Middle frontal gyrus (tissue), 1 donor: Measurements from ENCODE around the gene HES5.

Experiments used
- DNase-seq: peaks from one replicate; pipeline ENCODE4 v3.0.0-alpha.2; 2015; ENCODE audit warnings: low spot score; ENCODE audit errors: extremely low spot score

The HES5 gene

DNA sequence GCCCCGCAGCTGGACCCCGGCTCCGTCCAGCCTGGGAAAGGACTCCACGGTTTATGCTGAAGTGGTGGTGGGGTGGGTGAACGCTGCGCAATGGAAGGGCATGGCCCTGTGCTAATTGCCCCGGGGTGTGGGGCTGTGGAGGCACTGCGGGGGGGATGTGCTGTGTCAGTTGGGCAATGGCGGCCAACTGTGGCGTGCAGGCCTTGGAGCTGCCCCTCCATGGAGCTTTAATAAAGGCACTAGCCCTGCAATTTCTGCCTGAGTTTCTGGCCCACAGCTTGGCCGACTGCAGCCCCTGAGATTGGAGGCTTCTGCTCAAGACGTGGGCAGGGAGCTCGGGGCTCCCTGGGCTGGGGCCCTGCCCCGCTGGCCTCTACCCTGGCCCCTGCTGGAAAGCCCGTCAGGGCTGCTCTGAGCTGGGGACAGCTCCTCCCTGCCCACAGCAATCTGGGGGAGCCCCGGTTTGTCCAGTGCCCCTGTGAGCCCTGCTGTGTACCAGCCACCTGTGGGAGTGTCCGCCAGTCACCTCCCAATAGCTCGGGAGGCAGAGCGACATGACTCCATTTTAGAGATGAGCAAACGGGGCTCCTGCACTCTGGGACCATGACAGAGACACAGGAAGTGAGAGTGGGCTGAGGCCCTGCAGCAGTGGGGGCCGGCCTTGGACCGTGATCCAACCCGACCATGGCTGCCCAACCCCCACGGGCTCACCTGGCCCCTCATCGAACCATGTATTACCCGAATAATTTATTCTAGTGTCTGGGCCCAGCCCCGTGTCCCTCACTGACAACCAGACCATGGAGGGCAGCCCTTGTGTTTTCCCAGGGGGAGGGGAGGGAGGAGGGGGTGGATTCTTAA is 17.4 kb upstream of the HES5 start:
- no peak for DNase-seq

DNA sequence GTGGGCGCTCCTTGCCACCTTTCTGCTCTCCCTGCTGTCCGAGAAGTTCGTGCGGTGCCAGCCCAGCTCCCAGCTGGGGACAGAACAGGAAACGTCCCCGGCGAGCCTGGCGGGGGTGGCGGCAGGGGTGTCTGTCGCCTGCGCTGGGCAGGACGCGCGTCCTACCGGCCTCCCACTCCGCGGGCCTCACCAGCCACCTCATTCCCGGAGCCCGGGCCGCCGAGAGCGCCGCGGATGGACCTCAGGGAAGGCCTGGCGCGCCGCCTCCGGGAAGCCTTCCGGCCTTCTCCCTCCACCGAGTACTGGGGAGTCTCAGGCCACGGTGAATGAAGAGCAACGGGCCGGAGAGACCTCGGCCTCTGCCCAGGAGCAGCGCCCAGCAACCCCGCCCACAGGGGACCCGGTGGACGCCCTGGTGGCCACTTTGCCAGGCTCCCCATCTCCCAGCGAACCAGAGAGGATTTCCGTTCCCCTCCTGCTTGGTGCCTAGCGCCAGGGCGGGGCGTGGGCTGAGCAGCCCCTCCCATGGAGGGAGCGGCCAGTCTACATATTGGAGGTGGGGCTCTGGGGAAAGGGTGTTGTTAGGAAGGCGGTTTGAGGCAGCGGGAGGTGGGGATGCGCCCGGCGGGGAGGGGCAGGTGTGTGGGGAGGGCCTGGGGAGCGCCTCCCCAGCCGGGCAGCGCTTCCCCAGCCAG is 16.6 kb upstream of the HES5 start:
- no peak for DNase-seq

DNA sequence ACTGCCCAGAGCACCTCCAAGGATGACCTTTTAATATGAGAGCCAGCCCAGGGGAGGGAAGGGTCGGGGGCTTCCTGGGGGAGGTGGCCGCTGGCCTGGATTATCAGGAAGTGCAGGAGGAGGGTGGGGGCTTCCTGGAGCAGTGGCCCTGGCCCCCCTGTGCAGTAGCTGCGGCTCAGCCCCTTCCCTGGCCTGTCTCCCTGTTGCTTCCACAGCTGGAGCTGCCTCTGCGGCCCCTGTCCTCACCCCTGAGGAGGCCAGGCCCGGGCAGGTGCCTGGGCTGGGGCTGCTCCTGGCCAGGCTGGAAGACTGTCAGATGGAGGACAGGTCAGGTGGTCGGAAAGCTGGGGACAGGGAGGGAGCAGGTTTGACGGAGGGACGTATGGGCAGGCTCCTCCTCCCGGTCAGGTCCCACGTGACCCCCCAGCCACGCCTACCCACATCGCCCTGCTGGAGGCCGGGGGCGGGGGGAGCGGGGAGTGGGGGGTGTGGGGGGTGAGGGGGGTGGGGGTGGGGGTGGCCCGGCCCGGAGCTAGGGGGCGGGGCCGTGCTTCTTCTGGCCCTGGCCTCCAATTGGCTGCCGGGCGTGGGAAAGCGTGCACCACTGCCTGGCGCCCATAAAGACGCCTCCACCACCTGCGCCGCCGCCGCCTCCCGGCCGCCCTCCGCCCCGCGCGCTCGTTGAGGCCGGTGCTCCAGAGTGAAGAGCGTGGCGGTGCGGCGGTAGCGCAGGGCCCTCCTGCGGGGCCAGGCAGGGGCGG is 15.9 kb upstream of the HES5 start:
- no peak for DNase-seq

DNA sequence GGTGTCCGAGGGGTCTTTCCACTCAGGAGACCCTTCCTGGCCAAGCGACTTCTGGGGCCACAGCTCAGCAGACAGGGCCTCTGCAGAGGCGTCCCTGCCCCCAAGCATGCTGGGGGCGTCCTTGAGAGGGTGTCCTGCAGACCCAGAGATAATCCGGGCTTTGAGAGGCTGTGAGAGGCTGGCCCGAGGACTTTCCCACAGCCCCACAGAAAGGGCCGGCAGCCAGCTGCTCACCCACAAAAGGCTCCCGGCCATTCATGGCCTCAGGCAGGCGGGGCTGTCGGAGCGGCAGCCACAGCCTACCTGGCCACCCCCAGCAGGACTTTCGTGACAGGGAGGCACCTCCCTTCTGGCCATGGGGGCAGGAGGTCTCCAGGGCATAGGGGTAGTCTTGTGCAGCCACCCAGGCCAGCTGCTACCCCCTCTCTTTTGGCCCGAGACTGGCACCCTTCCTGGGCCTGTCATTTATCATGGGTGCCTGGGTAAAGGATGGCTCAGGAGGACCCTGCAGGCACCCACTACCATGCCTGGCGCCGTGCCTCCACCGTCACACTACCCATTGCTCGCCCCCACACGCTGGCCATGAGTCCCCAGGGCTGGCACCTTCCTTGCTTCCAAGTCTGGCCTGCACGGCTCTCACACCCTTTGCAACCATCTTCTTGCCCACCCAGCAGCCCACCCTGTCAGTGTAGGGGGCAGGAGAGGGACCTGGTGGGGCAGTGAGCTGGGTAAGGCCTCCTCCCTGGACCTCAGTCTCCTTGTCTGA is 15.0 kb upstream of the HES5 start:
- no peak for DNase-seq

DNA sequence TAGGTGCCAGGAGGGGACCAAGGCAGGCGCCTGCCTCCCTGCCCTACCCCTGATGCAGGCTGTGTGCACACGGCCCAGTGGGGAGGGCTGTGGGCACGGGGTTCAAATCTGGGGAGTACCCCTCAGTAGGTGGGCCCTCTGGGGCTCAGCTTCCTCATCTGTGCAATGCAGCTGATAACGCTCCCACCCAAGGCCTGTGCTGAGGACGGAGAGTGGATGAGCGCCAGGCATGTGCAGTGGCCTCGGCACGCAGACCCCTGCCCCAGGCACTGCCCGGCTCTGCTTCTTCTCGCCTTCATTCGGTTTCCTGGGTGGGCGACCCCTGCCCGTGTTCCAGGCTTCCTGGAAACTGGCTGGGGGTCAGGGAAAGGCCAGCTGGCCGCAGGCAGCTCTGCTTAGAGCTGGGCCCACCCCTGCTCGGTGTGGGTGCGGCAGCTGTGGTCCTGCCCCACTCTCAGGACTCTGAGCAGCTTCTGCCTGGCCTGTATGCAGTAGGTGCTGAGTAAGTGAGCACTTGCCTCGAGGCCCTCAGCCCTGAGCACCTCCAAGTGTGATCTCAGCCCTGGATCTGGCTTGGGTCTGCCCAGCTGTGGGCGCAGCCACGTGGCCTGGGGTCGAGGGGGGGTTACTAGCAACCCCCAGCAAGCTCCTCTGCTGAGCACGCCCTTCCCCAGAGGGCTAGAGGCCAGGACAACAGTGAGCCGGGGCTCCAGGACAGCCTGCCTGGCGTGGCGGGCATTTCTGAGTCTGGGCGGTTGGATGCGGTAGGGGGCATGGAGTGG is 14.2 kb upstream of the HES5 start:
- no peak for DNase-seq

DNA sequence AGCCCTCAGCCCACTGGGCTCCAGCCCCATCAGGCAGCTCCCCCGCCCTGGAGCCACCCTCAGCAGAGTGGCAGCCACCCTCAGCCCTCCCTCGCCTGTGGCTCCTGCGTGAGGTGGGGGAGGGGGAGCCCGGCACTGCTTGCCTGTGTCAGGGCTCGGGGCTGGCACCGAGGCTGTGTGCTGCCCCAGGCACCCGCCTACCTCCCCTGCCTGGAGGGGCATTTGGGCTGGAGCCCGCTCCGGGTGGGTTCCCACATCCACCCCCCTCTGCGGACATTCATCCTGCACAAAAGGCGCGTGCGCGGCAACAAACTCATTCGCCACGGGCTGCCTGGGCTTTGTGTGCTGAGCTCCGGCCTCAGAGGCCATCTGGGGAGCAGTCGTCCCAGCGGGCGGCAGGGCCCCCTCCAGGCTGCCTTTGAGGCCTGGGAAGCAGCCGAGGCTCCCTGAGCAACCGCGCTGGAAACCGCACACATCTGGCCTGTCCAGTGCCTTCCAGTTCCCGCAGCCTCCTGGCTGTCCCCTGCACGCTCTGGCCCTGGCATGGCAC is 13.6 kb upstream of the HES5 start:
- DNase-seq = no peak

DNA sequence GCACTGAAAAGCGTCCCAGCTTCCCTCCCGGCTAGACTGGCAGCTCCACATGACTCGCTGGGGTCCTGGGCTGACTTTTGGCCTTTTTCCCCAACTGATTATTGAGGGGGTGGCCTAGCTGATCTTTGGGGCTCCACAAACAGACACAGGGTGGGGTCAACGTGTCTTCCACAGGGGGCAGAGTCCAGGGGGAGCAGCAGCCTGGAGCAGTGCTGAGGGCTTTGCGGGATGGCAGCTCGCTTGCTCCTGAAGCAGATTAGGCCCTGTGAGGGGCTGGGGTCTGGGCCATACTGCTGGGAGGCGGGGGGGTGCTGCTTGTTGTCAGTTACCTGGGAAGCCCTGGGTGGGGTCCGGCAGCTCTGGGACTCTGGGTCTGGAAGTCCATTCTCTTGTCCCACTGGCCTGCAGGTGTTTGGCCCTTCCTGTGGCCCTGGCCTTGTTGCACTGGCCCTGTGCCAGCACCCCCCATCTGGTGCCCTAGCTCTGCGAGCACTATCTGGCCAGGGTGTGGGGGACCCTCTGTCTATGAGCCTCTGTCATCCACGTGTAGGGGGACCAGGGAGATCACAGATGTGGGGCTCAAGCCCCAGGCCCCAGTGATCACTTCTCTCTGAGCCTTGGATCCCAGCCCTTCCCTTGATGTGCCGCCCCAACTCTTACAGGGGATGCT is 12.3 kb upstream of the HES5 start:
- DNase-seq = no peak

DNA sequence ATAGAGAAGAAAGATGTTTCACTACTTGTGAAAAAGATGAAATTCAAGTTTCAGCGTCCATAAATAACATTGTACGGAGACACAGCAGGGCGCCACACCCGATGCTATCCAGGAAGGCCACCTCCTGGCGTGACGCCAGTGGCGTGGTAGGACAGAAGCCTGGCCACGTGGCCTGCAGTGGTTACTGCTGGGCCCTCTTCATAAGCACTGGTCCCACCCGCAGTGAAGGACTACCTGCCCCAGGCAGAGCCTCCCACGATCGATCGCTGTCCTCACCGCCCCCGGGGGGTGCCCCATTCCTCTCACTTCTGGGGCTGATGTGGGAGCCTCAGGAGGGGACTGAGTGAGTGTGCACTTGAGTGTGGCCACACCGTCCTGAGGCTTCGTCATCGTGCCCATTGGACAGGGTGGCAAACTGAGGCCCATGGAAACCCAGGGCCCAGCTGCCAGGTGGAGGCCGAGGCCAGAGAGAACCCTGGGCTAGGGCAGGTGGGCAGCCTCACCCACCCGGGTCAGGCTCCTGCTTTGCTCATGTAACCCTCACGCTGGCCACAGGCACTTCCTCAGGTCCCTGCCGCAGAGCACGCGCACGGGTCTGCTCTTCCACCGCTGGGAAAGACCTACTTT is 11.7 kb upstream of the HES5 start:
- DNase-seq = no peak

DNA sequence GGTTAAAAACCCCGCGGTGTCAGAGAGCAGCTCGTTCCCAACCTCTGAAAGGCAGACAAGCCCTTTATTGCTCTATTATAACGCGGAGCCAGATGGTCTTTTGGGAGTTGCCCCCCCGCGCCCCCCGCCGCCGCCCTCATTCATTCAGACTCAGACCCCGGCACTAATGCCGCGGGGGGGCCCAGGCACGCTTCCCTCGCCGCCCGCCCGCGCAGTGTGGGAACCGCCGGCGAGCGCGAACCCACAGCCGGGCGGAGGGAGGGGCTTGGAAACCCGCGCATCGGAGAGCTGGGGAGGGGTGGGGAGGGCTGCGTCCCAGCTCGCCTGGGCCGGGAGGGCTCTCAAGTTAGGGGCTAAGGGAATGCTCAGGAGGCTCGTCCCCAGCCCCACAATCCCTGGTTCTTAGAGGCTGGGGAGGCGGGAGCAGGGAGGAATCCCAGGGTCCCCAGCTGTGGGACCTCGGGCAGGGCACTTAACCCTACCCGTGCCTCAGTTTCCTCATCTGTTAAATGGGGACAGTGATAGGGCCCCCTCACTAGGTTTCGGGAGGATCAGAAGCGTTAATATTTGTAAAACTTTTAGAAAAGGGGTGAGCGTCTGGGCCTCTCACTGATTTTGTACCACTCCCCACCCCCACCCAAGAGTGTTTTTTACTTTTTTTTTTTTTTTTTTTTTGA is 10.9 kb upstream of the HES5 start:
- DNase-seq = no peak

DNA sequence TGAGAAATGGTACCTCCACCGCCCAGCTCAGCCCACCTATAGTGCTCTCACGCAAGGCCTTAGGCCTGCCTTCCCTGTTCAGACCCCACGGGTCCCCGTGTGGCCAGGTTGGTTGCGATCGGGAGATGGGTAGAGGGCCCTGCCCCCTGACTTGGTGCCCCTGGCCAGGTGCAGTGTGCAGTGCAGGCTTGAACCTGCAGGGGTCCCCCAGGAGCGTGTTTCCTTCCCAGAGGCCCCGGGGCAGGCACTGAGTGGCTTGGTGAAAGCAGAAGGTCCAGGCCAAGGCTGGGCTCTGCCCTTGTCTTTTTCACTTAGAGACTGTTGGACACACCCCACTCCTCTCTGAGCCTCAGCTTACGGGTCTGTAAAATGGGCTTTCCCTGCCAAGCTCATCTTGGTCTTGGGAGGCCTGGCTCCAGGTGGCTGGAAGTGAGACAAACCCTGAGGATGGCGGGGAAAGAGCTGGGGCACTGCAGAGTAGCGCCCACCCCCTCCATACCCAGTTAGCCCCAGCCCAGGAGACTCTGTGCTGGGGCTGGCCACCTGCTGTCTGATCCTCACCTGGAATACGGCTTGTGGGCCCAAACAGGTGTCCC is 9.3 kb upstream of the HES5 start:
- no peak for DNase-seq

DNA sequence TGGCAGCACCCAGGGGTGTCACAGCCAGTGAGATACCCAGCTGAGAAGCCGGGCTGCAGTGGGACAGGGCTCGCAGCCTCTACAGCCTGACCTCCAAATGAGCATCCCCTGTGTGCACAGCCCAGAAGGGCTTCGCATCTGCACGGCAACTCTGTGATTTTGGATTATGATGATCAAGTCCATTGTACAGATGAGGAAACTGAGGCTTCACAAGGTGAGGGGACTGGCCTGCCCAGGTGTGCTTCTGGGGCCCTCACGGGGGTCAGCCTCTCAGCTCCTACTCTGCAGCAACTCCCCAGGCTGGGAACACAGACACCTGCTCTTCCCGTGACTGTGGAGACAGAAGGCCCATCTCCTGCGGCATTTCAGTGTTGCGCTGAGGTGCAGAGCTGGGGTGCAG is 8.8 kb upstream of the HES5 start:
- no peak for DNase-seq

DNA sequence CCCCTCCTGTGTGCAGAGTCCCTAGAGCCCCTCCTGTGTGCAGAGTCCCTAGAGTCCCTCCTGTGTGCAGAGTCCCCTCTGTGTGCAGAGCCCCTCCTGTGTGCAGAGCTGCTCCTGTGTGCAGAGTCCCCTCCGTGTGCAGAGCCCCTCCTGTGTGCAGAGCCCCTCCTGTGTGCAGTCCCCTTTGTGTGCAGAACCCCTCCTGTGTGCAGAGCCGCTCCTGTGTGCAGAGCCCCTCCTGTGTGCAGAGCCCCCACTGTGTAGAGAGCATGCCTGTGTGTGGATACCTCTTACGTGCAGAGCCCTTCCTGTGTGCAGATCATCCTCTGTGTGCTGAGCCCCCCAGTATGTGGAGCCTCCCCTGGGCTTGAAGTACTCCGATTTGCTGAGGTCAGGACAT is 8.3 kb upstream of the HES5 start:
- DNase-seq = no peak

DNA sequence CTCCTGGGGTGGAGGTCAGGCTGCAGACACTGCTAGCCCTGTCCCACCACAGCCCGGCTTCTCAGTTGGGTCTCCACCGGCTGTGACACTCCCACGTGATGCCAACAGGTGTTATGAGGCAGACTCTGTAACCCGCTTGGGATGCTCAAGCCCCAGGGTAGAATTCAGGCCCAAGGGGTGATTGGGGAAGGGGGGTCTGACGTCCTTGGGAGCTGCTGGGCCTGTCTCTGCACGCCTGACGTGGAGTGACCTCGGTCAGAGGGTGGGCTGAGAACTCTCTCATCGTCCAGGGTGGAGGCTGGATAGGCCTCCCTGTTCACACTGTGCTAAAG is 7.7 kb upstream of the HES5 start:
- DNase-seq = no peak

DNA sequence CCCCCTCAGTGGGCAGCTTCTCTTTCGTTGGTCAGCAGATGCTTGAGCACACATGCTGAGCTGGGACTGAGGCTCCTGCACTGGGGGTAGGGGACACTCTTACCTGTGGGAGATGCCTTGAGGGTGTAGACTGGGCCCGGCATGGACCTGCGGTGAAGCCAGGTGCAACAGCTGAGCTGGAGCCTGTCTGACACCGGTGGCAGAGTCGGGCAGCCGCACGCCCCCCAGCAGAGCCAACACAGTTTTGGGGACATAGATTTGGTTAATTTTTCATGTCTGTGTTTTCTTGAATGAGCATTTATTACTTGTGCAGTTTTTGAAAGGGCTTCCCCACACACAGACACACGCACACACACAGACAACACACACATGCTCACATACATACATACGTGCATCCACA is 5.9 kb upstream of the HES5 start:
- DNase-seq = no peak

DNA sequence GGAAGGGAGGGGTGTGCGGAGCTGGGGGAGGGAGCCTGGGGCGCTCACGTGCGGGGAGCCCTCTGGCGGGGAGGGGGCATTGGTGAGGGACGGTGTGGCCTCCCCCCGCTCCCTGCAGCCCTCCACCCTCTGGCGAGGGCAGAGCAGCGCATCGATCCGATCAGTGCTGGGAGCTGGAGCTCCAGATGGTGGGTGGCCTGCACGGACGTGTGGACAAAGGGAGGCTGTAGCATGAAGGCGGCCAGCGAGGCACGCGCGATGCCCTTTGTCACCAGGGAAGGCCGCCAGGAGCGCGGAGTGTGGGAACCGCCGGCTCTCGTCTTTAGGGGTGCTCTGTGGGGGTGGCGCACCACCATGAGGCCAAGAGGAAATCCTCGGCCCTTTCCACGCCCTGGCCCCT is 5.4 kb upstream of the HES5 start:
- no peak for DNase-seq

DNA sequence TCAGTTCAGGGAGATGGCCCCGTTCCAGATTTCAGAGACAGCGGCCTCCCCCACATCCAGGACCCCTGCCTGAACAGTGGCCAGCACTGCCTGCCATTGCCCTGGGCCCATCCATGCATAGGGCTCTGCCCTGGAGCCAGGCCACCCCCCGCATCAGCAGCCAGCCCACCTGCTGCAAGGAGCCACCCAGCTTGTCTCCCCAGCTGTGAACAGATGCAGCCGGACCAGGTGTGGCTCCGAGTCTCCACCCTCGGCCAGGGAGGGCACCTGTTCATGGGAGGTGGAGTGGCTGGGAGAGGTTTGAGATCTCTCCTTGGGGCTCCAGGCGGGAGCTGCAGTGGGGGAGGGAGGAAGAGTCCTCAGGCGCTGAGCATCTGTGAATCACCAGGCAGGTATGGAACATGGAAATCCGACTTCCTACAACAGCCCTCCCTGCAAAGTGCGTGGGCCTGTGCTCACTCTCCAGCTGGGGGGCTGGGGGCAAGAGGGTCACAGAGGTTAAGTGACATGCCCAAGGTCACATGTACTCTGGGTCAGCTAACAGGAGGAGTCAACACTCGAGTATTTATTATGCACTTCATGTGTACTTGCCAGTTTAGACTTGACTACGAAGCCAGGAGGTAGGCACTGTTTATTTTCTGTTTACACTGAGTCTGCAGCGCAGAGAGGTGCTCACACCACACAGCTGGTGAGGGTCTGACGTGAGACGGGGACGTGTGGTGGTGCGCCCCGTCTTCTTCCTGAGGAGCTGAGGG is 4.8 kb upstream of the HES5 start:
- no peak for DNase-seq

DNA sequence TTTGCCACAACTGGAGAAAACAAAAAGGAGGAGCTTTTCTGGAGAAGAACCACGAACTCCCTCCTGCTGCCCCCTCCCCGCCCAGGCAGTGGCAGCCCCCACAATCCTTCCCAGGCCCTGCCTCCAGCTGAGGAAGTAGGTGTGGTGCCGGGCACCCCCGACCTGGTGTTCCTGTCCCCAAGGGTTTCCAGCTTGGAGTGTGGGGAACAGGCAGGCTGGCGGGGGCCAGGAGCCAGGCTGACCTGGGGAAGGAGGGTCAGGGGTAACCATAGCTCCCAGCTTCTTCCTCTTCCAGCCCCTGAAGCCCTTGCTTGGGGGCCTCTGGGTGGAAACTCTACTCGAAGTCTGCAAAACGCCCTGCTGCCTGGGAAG is 4.2 kb upstream of the HES5 start:
- DNase-seq = no peak

DNA sequence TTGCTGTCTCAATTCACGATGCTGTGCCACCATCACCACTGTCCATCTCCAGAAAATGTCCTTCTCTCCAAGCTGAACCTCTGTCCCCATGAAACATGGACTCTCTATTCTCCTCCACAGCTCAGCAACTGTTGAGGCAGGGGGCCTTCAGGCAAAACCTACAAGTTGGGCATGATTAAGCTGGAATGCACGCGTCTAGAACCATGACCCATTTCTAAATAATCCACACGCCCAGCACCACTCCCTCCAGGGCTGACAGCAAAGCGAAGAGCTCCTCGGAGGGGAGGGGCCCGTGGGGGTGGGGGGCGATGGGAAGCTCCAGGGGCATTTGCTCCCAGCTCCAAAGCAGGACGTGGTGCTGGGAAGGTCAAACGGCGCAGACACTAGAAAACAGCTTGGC is 3.3 kb upstream of the HES5 start:
- no peak for DNase-seq
